HG02610 (cell line): ENCODE data around the gene TXNDC11.

Source experiments
- ATAC-seq: cut with Tn5 transposase; IDR thresholded peaks from one replicate; pipeline ENCODE4 v1.9.1; 2021; ENCODE audit warnings: mild to moderate bottlenecking, moderate library complexity; ENCODE audit not compliant: unreplicated experiment

Gene TXNDC11

DNA sequence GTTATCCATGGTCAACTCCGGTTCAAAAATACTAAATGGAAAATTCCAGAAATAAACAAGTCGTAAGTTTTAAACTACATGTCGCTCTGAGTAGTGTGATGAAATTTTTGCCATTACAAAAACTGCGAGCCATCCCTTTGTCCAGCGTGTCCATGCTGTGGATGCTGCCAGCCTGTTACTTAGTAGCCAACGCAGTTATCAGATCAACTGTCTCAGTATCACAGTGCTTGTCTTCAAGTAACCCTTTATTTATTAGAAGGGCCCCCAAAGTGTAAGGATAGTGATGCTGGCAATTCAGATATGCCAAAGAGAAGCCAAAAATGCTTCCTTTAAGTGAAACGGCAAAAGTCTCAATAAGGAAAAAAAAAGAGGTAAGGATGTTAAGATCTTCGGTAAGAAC lies 50.5 kb downstream of the TXNDC11 start:
- no peak for ATAC-seq

DNA sequence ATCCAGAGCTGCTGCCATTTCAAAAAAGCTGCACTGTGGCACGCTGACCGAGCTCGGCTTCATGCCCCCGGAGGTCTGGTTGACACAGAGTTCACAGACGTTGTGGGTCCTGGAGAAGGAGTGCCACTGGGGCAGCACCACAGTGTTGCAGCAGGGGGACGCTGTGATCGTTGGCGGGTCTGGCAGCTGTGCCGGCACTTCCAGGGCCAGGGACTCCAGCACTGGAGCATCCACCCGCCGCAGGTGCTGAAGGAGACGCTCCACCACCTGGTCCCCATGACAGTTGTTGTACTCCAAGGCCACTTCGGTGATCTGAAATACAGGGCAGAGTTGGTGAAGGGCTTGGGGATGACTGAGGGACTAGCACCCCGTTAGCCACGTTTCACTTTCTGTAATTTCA lies 50.9 kb downstream of the TXNDC11 start:
- ATAC-seq = no peak

DNA sequence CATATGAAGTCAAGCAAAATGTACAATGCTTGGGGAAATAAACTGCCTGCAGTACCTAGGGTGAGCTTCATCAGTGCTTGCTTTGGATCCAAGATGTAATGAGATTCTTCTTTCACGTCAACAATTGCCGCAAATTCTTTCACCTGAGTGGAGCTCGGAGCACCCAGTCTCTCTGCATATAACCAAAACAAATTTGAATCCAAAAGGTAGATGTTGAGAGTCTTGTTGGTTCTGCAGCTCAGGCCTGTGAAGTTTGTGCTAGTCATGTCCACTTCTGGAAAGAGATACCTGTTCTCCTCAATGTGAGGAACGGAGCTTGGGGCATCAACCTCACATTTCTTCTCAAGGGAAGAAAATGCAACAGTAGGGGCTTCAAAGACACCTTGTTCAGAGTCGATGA lies 51.4 kb downstream of the TXNDC11 start:
- no peak for ATAC-seq

DNA sequence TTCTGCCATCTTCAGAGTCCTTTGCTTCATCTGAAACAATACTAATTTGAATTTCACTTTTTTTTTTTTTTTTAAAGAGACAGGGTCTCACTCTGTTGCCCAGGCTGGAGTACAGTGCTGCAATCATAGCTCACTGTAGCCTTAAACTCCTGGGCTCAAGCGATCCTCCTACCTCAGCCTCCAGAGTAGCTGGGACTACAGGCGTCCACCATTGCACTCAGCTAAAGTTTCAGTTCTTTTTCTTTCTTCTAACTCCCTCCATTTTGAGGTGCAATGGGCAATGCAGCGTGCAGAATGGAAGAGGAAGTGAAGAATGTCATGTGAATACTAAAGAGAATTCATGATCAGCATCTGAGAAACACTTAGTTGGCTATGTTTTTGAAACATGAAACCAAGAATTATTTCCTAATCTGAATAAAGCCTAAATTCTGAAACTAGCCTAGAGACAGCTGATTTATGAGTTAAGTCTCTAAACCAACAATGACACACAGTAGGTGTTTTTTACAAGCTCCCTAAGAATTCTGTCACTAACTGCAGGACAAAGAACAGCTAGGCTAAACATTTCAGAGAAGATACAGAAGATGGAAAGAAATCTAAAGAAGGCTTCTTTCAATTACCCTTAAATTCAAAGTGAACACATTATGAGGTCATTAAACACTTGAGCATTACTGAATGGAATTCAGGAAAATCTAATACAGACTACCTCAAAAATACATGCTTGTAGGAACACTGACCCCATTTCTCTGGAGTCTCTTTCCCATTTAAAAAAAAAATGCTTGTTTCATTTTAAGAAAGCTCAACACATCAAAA lies 53.4 kb downstream of the TXNDC11 start:
- ATAC-seq = peak; percentile 82

DNA sequence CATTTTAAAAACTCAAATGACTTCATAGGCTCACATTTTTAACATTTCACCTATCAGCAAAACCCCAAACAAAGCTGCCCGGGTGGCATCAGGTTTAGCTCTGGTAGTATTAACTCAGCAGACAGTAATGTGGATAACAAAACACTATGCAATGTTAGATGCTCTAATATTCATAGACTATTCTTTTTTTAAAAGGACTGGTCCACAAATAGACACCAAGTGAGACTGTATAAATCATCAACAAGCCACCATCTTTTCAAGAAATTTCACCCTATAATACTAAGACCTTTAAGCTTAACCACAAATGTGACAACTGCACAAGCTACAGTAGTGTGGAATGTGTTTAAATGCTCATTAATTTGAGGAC lies 54.2 kb downstream of the TXNDC11 start:
- no peak for ATAC-seq

DNA sequence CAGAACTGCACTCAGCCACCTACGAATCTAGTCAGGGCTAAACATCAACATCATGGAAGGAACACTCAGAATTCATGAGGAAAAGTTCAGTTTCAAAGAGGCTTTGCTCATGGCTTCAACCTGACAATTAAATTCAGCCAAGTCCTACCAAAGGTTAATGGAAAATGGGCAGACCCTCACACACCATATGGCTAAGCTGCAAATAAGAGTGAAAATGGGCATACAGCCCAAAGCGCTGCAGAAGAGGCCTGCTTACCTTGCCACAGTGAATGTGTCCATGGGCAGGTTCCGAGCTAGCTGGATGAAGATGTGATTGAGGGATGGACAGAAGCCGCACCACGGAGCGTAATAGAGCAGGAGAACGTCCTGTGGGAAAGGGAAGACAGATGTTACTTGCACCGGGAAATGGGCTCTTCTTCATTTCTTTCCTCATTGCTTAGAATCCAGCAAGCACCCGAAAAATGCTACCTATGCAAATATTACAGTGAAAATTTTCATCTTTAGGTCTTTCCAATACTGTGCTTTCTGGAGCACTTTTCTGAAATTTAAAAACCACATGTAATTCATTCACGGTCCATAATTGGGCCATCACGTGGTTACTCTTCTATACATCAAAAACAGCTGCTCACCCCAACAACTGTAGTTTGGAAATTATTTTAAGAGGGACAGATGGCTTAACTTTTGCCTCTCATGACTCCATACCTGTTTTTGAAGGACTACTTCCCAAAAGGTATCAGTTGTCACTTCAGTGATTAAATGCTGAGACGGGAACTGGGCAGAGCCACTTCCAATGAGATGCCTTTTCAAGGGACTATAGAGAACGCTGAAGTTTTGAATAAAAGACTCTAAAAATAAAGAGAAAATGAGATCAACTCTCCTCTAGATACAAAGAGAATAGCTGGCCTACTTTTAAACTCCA lies 54.8 kb downstream of the TXNDC11 start:
- ATAC-seq = no peak

DNA sequence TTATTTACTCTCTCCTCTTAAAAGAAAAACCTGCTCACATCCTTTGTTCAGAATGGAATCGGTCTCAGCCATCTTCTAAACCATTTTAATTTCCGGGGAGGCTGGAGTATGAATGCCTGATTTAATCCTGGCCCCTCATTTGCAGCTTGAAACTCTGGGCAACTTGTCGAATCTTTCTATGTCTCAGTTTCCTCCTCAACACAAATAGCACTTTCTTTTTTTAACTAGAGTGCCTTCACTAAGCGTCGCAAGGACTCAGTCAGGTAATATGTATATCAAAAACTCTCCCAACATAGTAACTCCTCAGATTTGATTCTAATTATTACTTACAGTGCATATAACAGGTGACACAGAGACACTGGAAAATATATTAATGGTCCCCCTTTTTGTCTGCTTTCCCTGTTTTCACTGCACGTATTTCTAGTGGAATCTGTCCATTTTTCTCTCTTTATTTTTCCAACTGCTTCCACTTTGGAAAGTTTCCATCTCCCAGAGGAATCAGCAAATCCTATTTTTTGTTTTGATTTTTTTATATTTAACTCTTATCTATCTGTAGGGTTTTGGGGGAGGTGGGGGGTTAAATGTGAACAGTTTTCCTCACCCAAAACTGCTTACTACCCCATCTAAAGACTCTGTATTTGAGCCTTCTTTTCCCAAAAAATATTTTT lies 55.8 kb downstream of the TXNDC11 start:
- no peak for ATAC-seq

DNA sequence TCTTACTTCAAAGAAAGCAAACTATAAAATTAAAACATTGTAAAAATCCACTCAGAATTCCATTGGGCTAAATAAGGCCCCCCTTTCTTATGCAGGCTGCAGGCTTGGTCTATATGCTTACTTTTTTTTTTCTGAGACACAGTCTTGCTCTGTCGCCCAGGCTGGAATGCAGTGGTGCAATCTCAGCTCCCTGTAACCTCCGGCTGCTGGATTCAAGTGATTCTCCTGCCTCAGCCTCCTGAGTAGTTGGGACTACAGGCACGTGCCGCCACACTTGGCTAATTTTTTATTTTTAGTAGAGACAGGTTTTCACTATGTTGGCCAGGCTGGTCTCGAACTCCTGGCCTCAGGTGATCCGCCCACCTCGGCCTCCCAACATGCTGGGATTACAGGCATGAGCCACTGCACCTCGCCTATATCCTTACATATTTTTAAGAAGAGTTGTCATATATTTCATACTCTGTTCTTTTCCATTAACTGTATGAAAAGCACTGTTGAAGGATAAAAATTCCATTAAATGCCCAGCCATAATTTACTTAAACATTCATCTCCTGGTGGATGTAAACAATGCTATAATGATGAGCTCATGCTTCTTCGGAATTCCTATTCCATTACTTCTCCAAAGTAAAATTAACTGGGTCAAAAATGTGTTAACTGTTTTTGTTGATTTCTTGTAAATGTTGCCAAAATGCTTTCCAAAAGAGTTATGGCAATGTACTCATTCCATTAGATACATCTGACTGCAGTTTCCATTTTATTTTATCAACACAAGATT lies 56.6 kb downstream of the TXNDC11 start:
- ATAC-seq = no peak

DNA sequence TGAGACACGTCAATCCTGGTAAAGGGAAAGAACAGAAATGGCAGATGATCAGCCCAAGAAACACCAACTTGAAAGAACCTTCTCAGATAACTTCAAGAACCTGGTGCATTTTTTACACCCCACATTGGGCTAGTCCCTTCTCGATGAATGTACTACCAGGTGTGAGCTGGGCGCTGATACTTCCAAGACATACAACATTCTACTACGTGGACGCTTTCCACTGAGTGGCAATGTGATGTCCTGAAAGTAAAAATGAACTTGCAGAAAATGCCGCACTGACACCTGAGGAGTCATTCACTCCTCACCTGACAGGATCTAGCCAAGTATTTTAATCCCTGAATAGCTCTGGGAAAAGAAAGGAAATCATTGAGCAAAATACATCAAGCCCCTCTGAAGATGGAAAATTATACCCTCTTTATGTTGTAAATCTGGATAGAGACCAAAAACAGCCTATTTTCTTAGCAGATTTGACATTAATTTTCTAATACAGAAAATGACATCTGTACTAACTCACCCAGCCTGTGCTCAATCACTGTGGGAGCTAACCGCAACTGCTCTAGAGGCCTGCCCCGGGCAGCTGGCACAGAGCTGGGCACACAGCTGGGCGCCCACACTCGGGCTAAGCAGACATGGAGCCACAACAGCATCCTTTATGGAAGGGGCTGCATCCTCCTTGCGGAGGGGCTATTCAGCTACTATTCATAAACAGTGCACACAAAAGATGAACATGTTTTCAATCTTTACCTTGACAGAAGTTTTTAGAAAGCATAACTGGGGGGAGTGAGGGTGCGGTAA lies 58.2 kb downstream of the TXNDC11 start:
- no peak for ATAC-seq

DNA sequence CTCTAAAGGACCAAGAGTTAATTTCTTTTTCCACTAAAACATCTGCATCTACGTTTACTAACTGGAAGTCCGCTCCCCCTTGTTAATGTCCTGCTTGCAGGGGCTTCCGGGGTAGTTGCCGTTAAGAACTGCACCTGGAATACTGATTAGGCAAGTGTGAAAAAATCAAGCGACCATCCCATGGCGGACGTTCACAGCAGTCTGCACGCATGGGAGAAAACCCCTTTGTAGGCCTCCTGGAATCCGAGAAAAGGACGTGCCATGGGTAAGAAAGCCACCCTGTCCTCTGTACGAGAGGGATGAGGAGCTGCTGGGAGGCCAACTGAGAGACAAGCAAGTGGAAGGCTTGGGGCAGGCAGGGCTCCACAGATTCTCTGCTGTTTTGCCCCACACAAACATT lies 59.5 kb downstream of the TXNDC11 start:
- no peak for ATAC-seq

DNA sequence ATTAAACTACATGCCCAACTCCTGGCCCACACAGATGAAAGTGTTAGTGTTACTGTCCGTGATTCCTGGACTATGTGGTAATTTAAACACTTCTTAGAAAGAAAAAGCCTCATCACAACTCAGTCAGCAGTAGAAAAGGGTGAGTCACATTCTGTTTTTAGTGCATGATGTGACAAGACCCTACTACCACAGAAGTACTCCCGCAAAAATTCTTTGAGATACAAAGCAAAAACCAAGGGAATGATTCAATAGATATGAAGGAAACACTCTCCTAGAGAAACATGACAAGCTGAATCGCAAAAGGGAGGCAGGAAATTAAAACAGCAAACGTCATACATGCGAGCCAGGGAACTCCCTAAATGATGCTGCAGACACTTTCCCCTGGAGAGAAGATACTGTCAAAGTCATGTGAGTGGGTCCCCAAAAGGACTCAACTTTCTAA lies 60.0 kb downstream of the TXNDC11 start:
- peak; percentile 42 for ATAC-seq

DNA sequence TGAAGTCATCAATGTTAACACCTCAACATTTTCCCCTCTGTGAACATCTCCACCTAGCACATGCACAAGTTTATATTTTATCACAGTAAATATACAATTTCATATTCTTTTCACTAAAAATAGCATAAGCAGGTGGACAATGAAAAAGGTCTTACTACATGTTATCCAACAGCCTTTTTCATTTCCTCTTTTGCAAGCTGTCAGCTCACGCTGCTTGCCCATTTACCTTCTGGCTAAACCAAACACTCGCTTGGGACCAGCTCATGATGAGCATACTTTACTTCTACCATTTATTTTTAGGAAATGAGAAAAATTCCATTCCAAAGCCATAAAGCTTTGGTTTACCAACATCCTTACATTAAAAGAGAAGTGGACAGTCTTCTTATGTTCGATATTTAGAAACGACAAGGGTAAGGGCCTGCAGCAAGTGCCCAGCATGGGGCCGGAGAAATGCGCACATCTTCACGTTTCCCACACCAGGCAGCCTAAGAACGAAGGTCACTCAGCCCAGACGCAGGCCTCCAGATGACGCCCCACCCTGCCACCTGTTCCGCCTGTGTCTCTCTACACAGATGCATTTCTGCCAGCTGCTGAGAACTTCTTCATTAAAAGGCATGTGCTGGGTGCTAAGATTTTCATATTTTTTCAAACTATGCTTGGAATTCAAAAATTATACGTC lies 60.5 kb downstream of the TXNDC11 start:
- peak; percentile 30 for ATAC-seq

DNA sequence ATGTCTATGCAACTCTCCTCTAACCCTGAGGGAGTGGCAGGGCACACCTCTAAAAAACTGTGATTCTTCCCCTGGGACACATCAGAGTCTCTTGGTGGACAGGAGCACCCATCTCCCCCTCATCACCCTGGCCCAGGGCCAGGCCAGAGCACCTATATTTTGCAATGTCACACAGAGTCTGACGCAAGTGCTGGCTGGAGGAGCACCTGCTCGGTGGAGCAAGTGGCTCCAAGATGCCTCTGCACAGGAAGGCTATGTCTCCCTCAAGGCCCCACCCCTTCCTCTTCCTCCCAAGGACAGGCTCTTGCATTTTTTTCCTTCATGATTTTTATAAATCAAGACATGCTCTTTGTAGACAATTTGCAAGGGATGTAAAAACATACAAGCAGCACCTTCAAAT lies 61.1 kb downstream of the TXNDC11 start:
- ATAC-seq = no peak

DNA sequence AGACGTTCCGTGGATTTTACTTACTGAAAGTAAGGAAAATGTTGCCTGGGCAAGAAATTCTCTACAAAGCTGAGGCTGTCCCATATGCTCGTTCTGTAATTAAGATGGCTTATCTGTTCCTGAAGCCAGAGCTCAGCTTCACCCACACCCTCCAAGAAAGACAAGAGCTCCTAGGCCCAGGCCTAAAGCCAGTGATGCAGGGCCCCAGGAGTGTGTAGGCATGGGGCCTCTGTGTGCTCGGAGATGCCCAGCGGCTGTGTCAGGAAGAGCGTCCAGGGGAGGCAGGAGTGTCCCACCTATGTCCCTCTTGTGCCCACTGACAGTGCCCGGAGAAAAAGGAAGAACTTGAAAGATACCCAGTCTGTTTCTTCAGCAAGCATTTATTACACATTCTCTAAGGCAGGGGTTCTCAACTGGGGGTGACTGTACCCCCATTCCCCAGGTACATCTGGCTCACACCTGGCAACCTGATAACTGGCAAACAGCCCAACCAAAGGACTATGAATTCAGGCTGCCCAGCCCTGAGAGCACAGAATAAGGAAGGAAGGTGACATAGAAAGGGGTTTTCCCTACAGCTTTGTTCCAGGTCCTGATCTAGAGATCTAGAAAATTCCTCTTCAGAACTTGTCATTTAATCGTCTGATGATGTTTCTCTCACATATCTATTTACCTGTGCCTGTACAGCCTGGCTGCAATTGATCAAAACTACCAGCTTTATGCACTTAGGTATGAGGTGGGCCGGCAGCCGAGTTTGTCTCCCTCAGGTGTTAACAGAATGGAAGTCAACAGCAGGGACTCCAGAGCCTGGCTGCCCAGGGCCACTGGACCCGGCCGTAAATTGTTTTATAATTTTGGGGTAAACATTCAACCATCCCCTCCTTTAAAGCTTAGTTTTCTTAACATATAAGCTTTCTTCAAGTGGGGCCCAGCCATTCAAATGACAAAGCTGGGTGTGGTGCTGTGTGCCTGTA lies 62.4 kb downstream of the TXNDC11 start:
- ATAC-seq = no peak

DNA sequence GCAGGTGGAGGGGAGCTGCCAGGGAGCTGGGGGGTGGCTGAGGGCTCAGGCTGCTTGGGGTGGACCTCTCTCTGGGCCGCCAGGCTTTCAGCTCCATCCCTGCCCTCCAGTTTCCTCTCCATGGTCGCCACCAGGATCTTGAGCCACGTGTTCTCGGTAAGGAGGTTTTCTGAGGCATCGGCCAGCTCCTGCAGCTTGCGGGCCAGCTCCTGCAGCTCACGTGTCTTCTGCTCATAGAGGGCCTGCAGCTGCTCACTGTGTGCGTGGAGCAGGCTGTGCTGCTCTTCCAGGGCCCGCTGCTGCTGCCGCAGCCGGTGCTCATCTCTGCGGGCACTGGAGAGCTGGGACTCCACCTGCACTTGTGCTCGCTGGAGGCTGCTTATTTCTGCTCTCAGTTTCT lies 63.4 kb downstream of the TXNDC11 start:
- no peak for ATAC-seq

DNA sequence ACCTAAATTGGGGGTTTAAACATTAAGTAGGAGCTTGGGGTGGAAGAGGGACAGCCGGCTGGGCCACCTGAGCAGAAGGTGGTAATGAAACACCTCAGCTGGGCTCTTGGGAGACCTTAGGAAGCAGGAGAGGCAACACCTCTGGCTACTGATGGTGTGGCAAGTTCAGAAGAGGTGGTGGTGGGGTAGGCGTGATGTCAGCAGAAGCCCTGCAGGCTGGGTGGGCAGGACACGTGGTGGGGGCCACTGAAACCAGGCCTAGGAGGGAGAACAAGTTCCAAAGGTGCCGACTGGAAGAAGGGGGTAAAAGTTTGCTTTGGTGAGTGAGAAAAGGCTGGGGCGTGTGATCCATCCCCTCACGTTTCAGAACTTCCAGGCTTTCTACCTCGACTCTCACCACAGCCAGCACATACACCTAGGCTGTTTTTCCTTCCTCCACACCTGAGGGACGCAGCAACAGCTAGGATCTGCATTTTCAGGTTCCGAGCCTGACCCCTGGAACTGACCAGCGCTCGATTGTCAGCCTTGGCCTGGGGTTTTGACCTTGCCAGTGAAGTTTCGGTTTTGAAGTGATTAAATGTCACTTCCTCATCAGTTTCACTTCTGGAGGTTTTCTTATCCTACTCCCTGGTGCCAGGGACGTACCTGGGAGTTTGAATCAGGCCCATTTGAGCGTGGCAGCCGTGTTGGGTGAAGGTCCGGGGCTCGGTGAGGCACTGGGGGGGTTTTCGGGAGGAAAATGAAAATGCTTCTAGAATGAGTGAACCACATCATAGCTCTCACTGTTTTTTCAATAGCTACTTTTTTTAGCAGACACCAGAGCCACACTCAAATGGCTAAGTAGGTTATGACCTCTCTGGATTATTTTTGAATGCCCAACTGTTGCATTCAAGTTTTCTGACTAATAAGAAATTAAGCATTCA lies 64.4 kb downstream of the TXNDC11 start:
- peak; percentile 32 for ATAC-seq

DNA sequence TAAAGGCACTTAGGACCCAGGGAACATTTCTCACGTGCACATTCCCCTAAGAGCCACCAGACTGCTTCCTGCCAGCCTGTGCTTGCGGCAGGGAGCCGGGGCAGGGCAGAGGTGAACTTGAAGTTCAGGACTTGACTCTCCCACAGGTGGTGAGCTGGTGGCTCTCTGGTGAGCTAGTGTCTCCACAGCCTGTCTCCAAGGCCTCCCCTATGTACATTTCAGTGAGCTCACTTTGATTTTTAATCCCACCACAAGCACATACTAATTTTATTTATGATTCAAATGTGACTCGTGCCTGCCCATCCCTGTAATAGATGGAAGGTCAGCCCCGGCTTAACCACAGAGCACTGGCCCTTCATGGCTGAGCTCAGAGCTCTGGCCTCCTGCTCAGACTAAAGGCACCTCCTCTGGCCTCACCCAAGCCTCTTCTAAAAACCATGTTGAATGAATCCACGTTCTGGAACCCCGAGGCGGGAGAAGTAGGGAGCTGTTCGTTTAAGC lies 65.2 kb downstream of the TXNDC11 start:
- no peak for ATAC-seq
